SK-N-SH (cell line): ENCODE results near the gene HSBP1.

Experiments
- EP300 ChIP-seq, 2 experiments: IDR thresholded peaks; 2 replicates each; pipeline versions ENCODE4 v1.4.0 to v1.6.1; 2012; ENCODE audit warnings: borderline replicate concordance in 1 of 2, low read depth in 1 of 2, low read length in 1 of 2
- EZH2phosphoT487 ChIP-seq: fragments of 200-600 bp; sonication (generic); IDR thresholded peaks from 2 replicates; pipeline ENCODE4 v1.6.1; 2017; ENCODE audit warnings: low read depth, mixed run types, mild to moderate bottlenecking, antibody characterized with exemption, moderate library complexity, borderline replicate concordance
- FOSL2 ChIP-seq: IDR thresholded peaks from 2 replicates; pipeline ENCODE4 v1.4.0; 2012; ENCODE audit warnings: low read depth, mild to moderate bottlenecking, moderate library complexity, borderline replicate concordance
- NFIC ChIP-seq: IDR thresholded peaks from 2 replicates; pipeline ENCODE4 v1.4.0; 2012; ENCODE audit warnings: borderline replicate concordance
- PBX3 ChIP-seq: IDR thresholded peaks from 2 replicates; pipeline ENCODE4; 2012
- POLR2AphosphoS5 ChIP-seq: IDR thresholded peaks from 2 replicates; pipeline ENCODE4 v1.6.1; 2012; ENCODE audit warnings: low read depth, low read length
- RCOR1 ChIP-seq: fragments of 150-350 bp; IDR thresholded peaks from 2 replicates; pipeline ENCODE4 v1.6.1; 2017; ENCODE audit warnings: antibody characterized with exemption, low read length
- REST ChIP-seq: IDR thresholded peaks from 2 replicates; pipeline ENCODE4 v1.6.1; 2012; ENCODE audit warnings: mild to moderate bottlenecking, low read depth, low read length, moderate library complexity
- RFX5 ChIP-seq: IDR thresholded peaks from 2 replicates; pipeline ENCODE4 v1.6.1; 2012; ENCODE audit warnings: mild to moderate bottlenecking, improper control_type of control experiment, low read length
- TAF1 ChIP-seq: IDR thresholded peaks from 2 replicates; pipeline ENCODE4 v1.6.1; 2012; ENCODE audit warnings: low read depth, mild to moderate bottlenecking, low read length, moderate library complexity, borderline replicate concordance
- TEAD4 ChIP-seq: IDR thresholded peaks from 2 replicates; pipeline ENCODE4 v1.4.0; 2012; ENCODE audit warnings: mild to moderate bottlenecking, borderline replicate concordance; ENCODE audit not compliant: insufficient read depth
- TF ChIP-seq, protein P1 (sequence below): fragments of 200-600 bp; sonication (generic); IDR thresholded peaks from 2 replicates; pipeline ENCODE4 v1.6.1; 2017; ENCODE audit warnings: antibody characterized with exemption, mild to moderate bottlenecking, moderate library complexity
- TF ChIP-seq, protein P2 (sequence below): IDR thresholded peaks from 2 replicates; pipeline ENCODE4 v1.4.0; 2012; ENCODE audit warnings: low read depth, borderline replicate concordance
- TF ChIP-seq, protein P3 (sequence below): IDR thresholded peaks from 2 replicates; pipeline ENCODE4 v1.4.0; 2012; ENCODE audit warnings: low read depth

DNA sequence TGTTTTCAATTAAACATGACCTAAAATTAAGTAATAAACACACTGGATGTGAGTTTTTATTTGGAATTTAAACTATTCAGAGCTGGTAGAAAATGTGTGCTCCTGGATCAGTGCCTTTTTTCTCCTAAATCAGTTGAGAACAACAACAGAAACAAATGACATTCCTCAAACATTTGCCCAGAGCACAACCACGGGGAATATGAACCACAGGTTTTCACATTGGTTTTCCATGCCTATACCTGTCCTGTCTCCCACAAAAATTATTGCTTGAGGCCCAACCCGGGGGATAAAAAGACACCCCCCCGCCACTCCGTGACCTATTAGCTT lies 6.8 kb downstream of the HSBP1 start:
- TF ChIP-seq, protein P1, sequence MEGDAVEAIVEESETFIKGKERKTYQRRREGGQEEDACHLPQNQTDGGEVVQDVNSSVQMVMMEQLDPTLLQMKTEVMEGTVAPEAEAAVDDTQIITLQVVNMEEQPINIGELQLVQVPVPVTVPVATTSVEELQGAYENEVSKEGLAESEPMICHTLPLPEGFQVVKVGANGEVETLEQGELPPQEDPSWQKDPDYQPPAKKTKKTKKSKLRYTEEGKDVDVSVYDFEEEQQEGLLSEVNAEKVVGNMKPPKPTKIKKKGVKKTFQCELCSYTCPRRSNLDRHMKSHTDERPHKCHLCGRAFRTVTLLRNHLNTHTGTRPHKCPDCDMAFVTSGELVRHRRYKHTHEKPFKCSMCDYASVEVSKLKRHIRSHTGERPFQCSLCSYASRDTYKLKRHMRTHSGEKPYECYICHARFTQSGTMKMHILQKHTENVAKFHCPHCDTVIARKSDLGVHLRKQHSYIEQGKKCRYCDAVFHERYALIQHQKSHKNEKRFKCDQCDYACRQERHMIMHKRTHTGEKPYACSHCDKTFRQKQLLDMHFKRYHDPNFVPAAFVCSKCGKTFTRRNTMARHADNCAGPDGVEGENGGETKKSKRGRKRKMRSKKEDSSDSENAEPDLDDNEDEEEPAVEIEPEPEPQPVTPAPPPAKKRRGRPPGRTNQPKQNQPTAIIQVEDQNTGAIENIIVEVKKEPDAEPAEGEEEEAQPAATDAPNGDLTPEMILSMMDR, result no peak
- TF ChIP-seq EZH2phosphoT487 (no peak), TAF1 (no peak), POLR2AphosphoS5 (no peak), REST (no peak), EP300 (IDR thresholded peaks at IDR 0.05; ENCODE audit: borderline replicate concordance in 1 of 2, low read depth in 1 of 2, low read length in 1 of 2) (no peak), RCOR1 (no peak), FOSL2 (no peak), NFIC (no peak), PBX3 (no peak), RFX5 (no peak), TEAD4 (no peak)
- TF ChIP-seq, protein P2, sequence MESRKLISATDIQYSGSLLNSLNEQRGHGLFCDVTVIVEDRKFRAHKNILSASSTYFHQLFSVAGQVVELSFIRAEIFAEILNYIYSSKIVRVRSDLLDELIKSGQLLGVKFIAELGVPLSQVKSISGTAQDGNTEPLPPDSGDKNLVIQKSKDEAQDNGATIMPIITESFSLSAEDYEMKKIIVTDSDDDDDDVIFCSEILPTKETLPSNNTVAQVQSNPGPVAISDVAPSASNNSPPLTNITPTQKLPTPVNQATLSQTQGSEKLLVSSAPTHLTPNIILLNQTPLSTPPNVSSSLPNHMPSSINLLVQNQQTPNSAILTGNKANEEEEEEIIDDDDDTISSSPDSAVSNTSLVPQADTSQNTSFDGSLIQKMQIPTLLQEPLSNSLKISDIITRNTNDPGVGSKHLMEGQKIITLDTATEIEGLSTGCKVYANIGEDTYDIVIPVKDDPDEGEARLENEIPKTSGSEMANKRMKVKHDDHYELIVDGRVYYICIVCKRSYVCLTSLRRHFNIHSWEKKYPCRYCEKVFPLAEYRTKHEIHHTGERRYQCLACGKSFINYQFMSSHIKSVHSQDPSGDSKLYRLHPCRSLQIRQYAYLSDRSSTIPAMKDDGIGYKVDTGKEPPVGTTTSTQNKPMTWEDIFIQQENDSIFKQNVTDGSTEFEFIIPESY, result no peak
- TF ChIP-seq, protein P3, sequence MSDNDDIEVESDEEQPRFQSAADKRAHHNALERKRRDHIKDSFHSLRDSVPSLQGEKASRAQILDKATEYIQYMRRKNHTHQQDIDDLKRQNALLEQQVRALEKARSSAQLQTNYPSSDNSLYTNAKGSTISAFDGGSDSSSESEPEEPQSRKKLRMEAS, result no peak
